ENCODE data around the gene JTB. TPM values are rescaled to one million over a fixed set of nuclear protein-coding genes. Genes with fewer than 3 reads are reported as not detected.

JTB gene
- total and polyA plus RNA-seq, 5 donors, result 92.1 to 143 (median 107) TPM

GRCh38 chr1:153978274-153978909 is 918 bp upstream of the JTB start:
- Histone ChIP-seq H3K27ac (ENCODE audit: low read length) (no peak overlapping the region), H3K4me1 (ENCODE audit: control insufficient read depth, insufficient read depth, low read length) (no peaks in the 10 kb centered on the region), H3K27me3 (ENCODE audit: control insufficient read depth, insufficient read depth) (no peaks in the 10 kb centered on the region), H3K4me3 (ENCODE audit: low read length) (peak overlapping the region; percentile 93), H3K9me3 (ENCODE audit: control insufficient read depth, low read length) (no peaks in the 10 kb centered on the region)
- DNase-seq (no peak), ATAC-seq (no peak)
- 70% methylated on average over 9 of the region's 9 CpGs for whole genome bisulfite sequencing
- intact Hi-C loops (cut with DNase I), result no loop called here

- intact Hi-C loops (cut with DNase I), result no loop called here
- Histone ChIP-seq H3K9me3 (ENCODE audit: control insufficient read depth, low read length) (no peaks in the 10 kb centered on the region), H3K4me1 (ENCODE audit: control insufficient read depth, insufficient read depth, low read length) (no peaks in the 10 kb centered on the region), H3K27ac (ENCODE audit: low read length) (peak overlapping the region; percentile 91), H3K27me3 (ENCODE audit: control insufficient read depth, insufficient read depth) (no peaks in the 10 kb centered on the region), H3K4me3 (ENCODE audit: low read length) (peak overlapping the region; percentile 93)
- ATAC-seq, result no peak
- WGBS, result under 1% methylated on average over 16 of the region's 16 CpGs
- DNase-seq, result no peak
Observed at GRCh38 chr1:153976819-153977249, 640 bp downstream of the JTB start.

GRCh38 chr1:153973525-153973924 is 3.9 kb downstream of the JTB start:
- no peaks in the 10 kb centered on the region for H3K9me3 ChIP-seq (ENCODE audit: control insufficient read depth, low read length)
- H3K4me1 ChIP-seq (ENCODE audit: control insufficient read depth, insufficient read depth, low read length), result peaks cover under 1% of the 10 kb centered on the region
- H3K27me3 ChIP-seq (ENCODE audit: control insufficient read depth, insufficient read depth), result no peaks in the 10 kb centered on the region
- ATAC-seq, result no peak
- intact Hi-C loops (cut with DNase I), result no loop called here
- WGBS, result 75% methylated on average over 7 of the region's 7 CpGs
- no peak overlapping the region for H3K4me3 ChIP-seq (ENCODE audit: low read length)
- no peak for DNase-seq
- no peak overlapping the region for H3K27ac ChIP-seq (ENCODE audit: low read length)

GRCh38 chr1:153973071-153973470 is 4.4 kb downstream of the JTB start:
- intact Hi-C loops (cut with DNase I), result no loop called here
- no peak for ATAC-seq
- 91% methylated on average over 3 of the region's 3 CpGs for WGBS
- no peaks in the 10 kb centered on the region for H3K9me3 ChIP-seq (ENCODE audit: control insufficient read depth, low read length)
- no peak overlapping the region for H3K27ac ChIP-seq (ENCODE audit: low read length)
- peaks cover 5% of the 10 kb centered on the region for H3K4me1 ChIP-seq (ENCODE audit: control insufficient read depth, insufficient read depth, low read length)
- H3K27me3 ChIP-seq (ENCODE audit: control insufficient read depth, insufficient read depth), result no peaks in the 10 kb centered on the region
- DNase-seq, result no peak
- no peak overlapping the region for H3K4me3 ChIP-seq (ENCODE audit: low read length)

- no peak for ATAC-seq
- H3K27ac ChIP-seq (ENCODE audit: low read length), result no peak overlapping the region
- intact Hi-C loops (cut with DNase I), result no loop called here
- WGBS, result 91% methylated on average over 2 of the region's 2 CpGs
- H3K4me3 ChIP-seq (ENCODE audit: low read length), result no peak overlapping the region
- no peaks in the 10 kb centered on the region for H3K9me3 ChIP-seq (ENCODE audit: control insufficient read depth, low read length)
- peaks cover 6% of the 10 kb centered on the region for H3K4me1 ChIP-seq (ENCODE audit: control insufficient read depth, insufficient read depth, low read length)
- DNase-seq, result no peak
- H3K27me3 ChIP-seq (ENCODE audit: control insufficient read depth, insufficient read depth), result no peaks in the 10 kb centered on the region
Observed at GRCh38 chr1:153970346-153970745, 7.1 kb downstream of the JTB start.

GRCh38 chr1:153968972-153969371 is 8.5 kb downstream of the JTB start:
- 91% methylated on average over 2 of the region's 2 CpGs for WGBS
- no peak overlapping the region for H3K27ac ChIP-seq (ENCODE audit: low read length)

GRCh38 chr1:153968408-153968807 is 9.1 kb downstream of the JTB start:
- DNase-seq (peak in 1 of 3 donors; percentile 62), ATAC-seq (no peak)
- Histone ChIP-seq H3K27me3 (ENCODE audit: control insufficient read depth, insufficient read depth) (no peaks in the 10 kb centered on the region), H3K4me1 (ENCODE audit: control insufficient read depth, insufficient read depth, low read length) (peaks cover 6% of the 10 kb centered on the region), H3K9me3 (ENCODE audit: control insufficient read depth, low read length) (no peaks in the 10 kb centered on the region), H3K27ac (ENCODE audit: low read length) (no peak overlapping the region), H3K4me3 (ENCODE audit: low read length) (peak overlapping the region; percentile 54)
- WGBS, result 8% methylated on average over 13 of the region's 13 CpGs
- intact Hi-C loops (cut with DNase I), result no loop called here

More at GRCh38 chr1:153968972-153969371, 8.5 kb downstream of the JTB start:
- Histone ChIP-seq H3K9me3 (ENCODE audit: control insufficient read depth, low read length) (no peaks in the 10 kb centered on the region), H3K27me3 (ENCODE audit: control insufficient read depth, insufficient read depth) (no peaks in the 10 kb centered on the region), H3K4me3 (ENCODE audit: low read length) (no peak overlapping the region), H3K4me1 (ENCODE audit: control insufficient read depth, insufficient read depth, low read length) (peaks cover 6% of the 10 kb centered on the region)
- DNase-seq, result no peak
- no peak for ATAC-seq
- intact Hi-C loops (cut with DNase I), result no loop called here

GRCh38 chr1:153968000-153968363 is 9.5 kb downstream of the JTB start:
- Histone ChIP-seq H3K4me3 (ENCODE audit: low read length) (peak overlapping the region; percentile 54), H3K27ac (ENCODE audit: low read length) (peak overlapping the region; percentile 71), H3K4me1 (ENCODE audit: control insufficient read depth, insufficient read depth, low read length) (peaks cover 6% of the 10 kb centered on the region), H3K9me3 (ENCODE audit: control insufficient read depth, low read length) (no peaks in the 10 kb centered on the region), H3K27me3 (ENCODE audit: control insufficient read depth, insufficient read depth) (no peaks in the 10 kb centered on the region)
- intact Hi-C loops (cut with DNase I), result no loop called here
- ATAC-seq (no peak), DNase-seq (peak in 1 of 3 donors; percentile 77)
- WGBS, result 2% methylated on average over 8 of the region's 8 CpGs

- Histone ChIP-seq H3K4me1 (ENCODE audit: control insufficient read depth, insufficient read depth, low read length) (peaks cover 8% of the 10 kb centered on the region), H3K9me3 (ENCODE audit: control insufficient read depth, low read length) (no peaks in the 10 kb centered on the region), H3K4me3 (ENCODE audit: low read length) (peak within 1 kb of the TSS; percentile 54), H3K27ac (ENCODE audit: low read length) (peak within 1 kb of the TSS; percentile 71), H3K27me3 (ENCODE audit: control insufficient read depth, insufficient read depth) (no peaks in the 10 kb centered on the region)
- peak; percentile 90 for ATAC-seq
- peak; percentile 93 to 97 (median 95) for DNase-seq
- under 1% methylated on average over 60 of the region's 60 CpGs for WGBS
- intact Hi-C loops (cut with DNase I), result no loop called here
Observed at GRCh38 chr1:153967107-153967999, 10.1 kb downstream of the JTB start, which contains the start of gene CREB3L4. Gene CREB3L4, plus strand, starts transcription at chr1:153967902. Its CDS starts 624 bp downstream, at chr1:153968526.

GRCh38 chr1:153963850-153964331 is 13.6 kb downstream of the JTB start:
- WGBS, result under 1% methylated on average over 22 of the region's 22 CpGs
- no peaks in the 10 kb centered on the region for H3K27me3 ChIP-seq (ENCODE audit: control insufficient read depth, insufficient read depth)
- H3K4me1 ChIP-seq (ENCODE audit: control insufficient read depth, insufficient read depth, low read length), result peaks cover 18% of the 10 kb centered on the region
- ATAC-seq, result no peak
- peak overlapping the region; percentile 92 for H3K27ac ChIP-seq (ENCODE audit: low read length)
- H3K9me3 ChIP-seq (ENCODE audit: control insufficient read depth, low read length), result no peaks in the 10 kb centered on the region
- peak overlapping the region; percentile 57 for H3K4me3 ChIP-seq (ENCODE audit: low read length)
- intact Hi-C loops (cut with DNase I), result no loop called here
- peak; percentile 44 to 76 (median 66) for DNase-seq

Measured in right cardiac atrium (tissue), 5 donors.